Right kidney (tissue), 1 donor: ENCODE results near the gene FAM83F.
"Not testable (repeated sequence)": the region's sequence is repeated elsewhere in the genome, so short reads cannot be mapped to it uniquely, and the experiment has no call there.

Experiments used
- DNase-seq: peaks from one replicate; pipeline ENCODE4 v3.0.0-alpha.2; 2016

The FAM83F gene

GRCh38 chr22:40014667-40015248 is 20.0 kb downstream of the FAM83F start:
- DNase-seq, result no peak

- no peak for DNase-seq
Measured at GRCh38 chr22:40015358-40015976, 20.7 kb downstream of the FAM83F start.

GRCh38 chr22:40018051-40018450 is 23.3 kb downstream of the FAM83F start:
- no peak for DNase-seq

GRCh38 chr22:40019100-40019499 is 24.3 kb downstream of the FAM83F start:
- no peak for DNase-seq

- no peak for DNase-seq
Measured at GRCh38 chr22:40020956-40021355, 26.2 kb downstream of the FAM83F start.

- DNase-seq, result no peak
Measured at GRCh38 chr22:40021401-40022000, 26.7 kb downstream of the FAM83F start.

GRCh38 chr22:40022536-40023240 is 27.9 kb downstream of the FAM83F start:
- DNase-seq, result no peak

- no peak for DNase-seq
Measured at GRCh38 chr22:40023341-40023841, 28.6 kb downstream of the FAM83F start.

- peak; percentile 69 for DNase-seq
Measured at GRCh38 chr22:40024201-40025061, 29.7 kb downstream of the FAM83F start.

- DNase-seq, result not testable (repeated sequence)
Measured at GRCh38 chr22:40025062-40025379, 30.3 kb downstream of the FAM83F start.

- DNase-seq, result no peak
Measured at GRCh38 chr22:40025856-40026255, 31.1 kb downstream of the FAM83F start.

GRCh38 chr22:40026641-40027040 is 31.9 kb downstream of the FAM83F start:
- DNase-seq, result no peak

GRCh38 chr22:40027191-40028097 is 32.7 kb downstream of the FAM83F start:
- no peak for DNase-seq

GRCh38 chr22:40028098-40028425 is 33.3 kb downstream of the FAM83F start:
- peak; percentile 41 for DNase-seq

- DNase-seq, result no peak
Measured at GRCh38 chr22:40029189-40029890, 34.6 kb downstream of the FAM83F start.

- DNase-seq, result no peak
Measured at GRCh38 chr22:40030026-40030757, 35.4 kb downstream of the FAM83F start.

GRCh38 chr22:40030758-40031095 is 36.0 kb downstream of the FAM83F start:
- DNase-seq, result no peak

- no peak for DNase-seq
Measured at GRCh38 chr22:40031766-40032470, 37.2 kb downstream of the FAM83F start.

GRCh38 chr22:40033586-40034380 is 39.0 kb downstream of the FAM83F start:
- DNase-seq, result no peak
